GM12891 (cell line): ENCODE data around the gene PNLIPRP1.

Experiments
- DNase-seq: peaks from one replicate; pipeline ENCODE4 v3.0.0; 2011; ENCODE audit warnings: low spot score; ENCODE audit not compliant: insufficient read length
- FAIRE-seq: peaks from 2 replicates; lab custom pipeline; 2011; peaks lifted over from hg19 to GRCh38; lab: Jason Lieb, UNC
- PAX5 ChIP-seq: IDR thresholded peaks from 2 replicates; pipeline ENCODE4 v1.6.1; 2011; ENCODE audit warnings: low read length, moderate library complexity, mild to moderate bottlenecking; ENCODE audit not compliant: insufficient read depth, severe bottlenecking
- POLR2A ChIP-seq: IDR thresholded peaks from 2 replicates; pipeline ENCODE4 v1.6.1; 2011; ENCODE audit warnings: low read depth, low read length, control low read depth
- POLR2AphosphoS5 ChIP-seq: IDR thresholded peaks from 2 replicates; pipeline ENCODE4 v1.6.1; 2011; ENCODE audit warnings: low read depth, low read length, control low read depth
- POU2F2 ChIP-seq: IDR thresholded peaks from 2 replicates; pipeline ENCODE4 v1.6.1; 2011; ENCODE audit warnings: low read depth, mild to moderate bottlenecking, control low read depth, low read length, moderate library complexity
- SPI1 ChIP-seq: IDR thresholded peaks from 2 replicates; pipeline ENCODE4 v1.6.1; 2011; ENCODE audit warnings: low read depth, low read length, control low read depth
- TAF1 ChIP-seq: IDR thresholded peaks from 2 replicates; pipeline ENCODE4 v1.6.1; 2011; ENCODE audit warnings: low read depth, low read length, control low read depth

Gene PNLIPRP1

DNA sequence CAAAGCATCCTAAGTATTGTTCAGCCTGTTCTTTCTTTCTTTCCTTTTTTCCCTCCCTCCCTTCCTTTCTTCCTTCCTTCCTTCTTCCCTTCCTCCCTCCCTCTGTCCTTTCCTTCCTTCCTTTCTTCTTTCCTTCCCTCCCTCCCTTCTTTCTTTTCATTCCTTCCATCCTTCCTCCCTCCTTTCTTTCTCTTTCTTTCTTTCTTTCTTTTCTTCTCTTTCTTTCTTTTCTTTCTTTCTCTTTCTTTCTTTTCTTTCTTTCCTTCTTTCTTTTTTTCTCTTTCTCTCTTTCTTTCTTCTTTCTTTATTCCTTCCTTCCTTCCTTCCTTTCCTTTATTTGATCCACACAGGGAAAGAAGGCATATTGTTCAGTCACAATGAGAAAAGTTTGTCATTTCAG is 23.8 kb upstream of the PNLIPRP1 start:
- no peak for DNase-seq
- no peak for FAIRE-seq
- TF ChIP-seq SPI1 = no peak
- no peak for TF ChIP-seq POLR2A
- TF ChIP-seq POU2F2 = no peak
- no peak for TF ChIP-seq TAF1
- TF ChIP-seq PAX5 = no peak
- TF ChIP-seq POLR2AphosphoS5 = no peak

DNA sequence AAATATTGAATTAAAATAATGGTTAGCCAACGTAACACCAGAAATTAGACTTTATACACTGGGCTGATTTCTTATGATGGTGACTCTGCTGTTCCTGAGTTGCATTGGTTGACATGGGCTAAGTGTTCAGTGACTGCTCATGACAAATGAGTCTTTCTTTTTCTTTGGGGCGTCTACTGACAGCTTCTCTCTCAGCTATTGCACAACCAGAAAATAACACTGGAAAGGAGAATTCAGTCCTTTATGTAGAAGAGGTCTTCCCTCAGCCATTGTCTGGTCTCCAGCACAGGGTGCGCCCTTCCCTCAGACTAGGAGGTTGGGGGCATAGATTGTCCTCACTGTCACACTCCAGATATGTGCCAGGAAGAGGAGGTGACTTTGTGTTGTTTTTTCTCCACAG is 23.4 kb upstream of the PNLIPRP1 start:
- DNase-seq = no peak
- FAIRE-seq = no peak
- no peak for TF ChIP-seq TAF1
- no peak for TF ChIP-seq PAX5
- no peak for TF ChIP-seq SPI1
- TF ChIP-seq POU2F2 = no peak

DNA sequence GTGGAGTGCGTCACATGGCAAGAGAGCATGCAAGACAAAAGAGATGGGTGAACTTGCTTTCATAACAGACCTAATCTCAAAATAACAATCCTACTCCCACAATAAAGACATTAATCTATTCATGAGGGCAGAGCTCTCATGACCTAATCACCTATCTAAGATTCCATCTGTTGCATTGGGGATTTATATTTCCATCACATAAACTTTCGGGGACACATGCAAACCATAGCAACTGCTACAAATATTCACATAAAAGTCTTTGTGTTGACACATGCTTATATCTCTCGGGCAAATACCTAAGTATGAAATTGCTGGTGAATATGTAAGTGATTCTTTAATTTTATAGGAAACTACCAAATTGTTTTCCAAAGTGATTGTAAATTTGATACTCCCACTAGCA is 16.0 kb upstream of the PNLIPRP1 start:
- DNase-seq (no peak), FAIRE-seq (no peak)
- no peak for TF ChIP-seq POLR2AphosphoS5
- no peak for TF ChIP-seq TAF1
- TF ChIP-seq SPI1 = no peak
- no peak for TF ChIP-seq POU2F2
- TF ChIP-seq POLR2A = no peak
- no peak for TF ChIP-seq PAX5

DNA sequence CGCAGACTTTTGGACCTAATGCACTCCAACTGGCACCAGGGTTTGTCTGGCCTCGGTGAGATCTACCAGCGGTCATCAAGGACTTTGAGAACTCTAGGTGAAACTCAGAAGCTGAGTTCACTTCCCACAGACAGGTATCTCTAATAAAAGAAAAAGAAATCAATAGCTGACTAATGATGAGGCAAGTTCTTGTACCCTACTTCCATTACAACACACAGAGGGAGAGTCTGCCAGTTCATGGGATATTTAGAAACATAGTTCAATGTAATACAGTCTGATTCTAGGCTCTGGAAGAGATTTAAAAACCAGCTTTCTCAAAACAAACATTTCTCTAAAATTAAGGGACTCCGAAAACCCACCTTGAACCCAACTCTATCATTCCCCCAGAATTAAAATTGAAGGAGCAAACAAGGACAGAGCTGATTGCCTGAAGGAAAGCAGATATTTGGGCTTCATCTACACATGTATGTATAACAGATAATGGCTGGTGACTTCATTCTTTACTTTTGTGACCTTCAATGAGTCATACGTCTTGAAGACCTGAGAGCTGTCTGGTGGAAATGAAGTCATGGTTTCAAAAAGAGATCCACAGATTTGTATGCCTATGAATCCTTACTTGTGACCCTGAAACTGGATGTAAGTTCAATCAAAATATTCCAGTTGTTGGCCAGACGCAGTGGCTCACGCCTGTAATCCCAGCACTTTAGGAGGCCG is 2.7 kb upstream of the PNLIPRP1 start:
- FAIRE-seq (no peak), DNase-seq (no peak)
- no peak for TF ChIP-seq TAF1
- TF ChIP-seq POLR2A = no peak
- TF ChIP-seq POU2F2 = no peak
- no peak for TF ChIP-seq POLR2AphosphoS5
- no peak for TF ChIP-seq PAX5
- no peak for TF ChIP-seq SPI1

DNA sequence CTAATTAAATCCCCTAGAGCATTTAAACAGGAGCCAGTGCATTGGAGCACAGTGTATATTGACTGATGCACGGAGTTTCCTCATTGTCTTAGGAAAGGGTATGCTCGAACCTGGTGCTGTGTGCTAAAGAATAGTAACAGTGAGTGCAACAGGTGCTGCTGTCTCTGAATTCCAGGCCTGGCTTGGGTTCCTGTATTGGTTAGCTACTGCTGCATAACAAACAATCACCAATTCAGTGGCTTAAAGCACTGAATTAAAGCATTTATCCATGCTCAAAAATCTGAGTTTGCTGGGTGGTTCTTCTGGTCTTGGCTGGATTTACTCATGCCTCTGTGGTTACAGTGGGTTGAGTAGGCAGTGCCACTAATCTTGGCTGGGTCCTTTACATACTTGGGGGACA is 1.8 kb upstream of the PNLIPRP1 start:
- TF ChIP-seq POLR2A (no peak), POLR2AphosphoS5 (no peak), POU2F2 (no peak), SPI1 (no peak), TAF1 (no peak), PAX5 (no peak)
- FAIRE-seq (no peak), DNase-seq (no peak)

DNA sequence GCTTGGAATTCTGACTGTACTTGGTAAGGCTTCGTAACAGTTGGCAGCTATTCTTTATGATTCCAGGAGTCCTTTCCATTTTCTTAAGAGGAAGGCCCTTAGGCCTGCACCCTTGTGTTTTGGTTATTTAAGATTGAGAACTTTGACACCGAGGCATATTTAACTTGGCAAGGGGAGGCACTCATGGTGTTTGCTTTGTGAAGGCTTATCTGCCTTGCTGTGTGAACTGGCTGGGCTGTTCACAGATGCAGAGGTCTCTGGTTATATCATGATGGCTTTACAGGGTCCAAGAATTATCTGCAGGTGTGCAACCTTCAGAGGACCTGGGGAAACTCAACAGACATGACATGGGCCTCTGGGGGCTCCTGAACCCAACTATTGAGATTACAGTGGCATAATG is 833 bp upstream of the PNLIPRP1 start:
- TF ChIP-seq POU2F2 = no peak
- TF ChIP-seq TAF1 = no peak
- TF ChIP-seq SPI1 = no peak
- TF ChIP-seq POLR2A = no peak
- no peak for TF ChIP-seq POLR2AphosphoS5
- no peak for TF ChIP-seq PAX5
- no peak for DNase-seq
- no peak for FAIRE-seq

DNA sequence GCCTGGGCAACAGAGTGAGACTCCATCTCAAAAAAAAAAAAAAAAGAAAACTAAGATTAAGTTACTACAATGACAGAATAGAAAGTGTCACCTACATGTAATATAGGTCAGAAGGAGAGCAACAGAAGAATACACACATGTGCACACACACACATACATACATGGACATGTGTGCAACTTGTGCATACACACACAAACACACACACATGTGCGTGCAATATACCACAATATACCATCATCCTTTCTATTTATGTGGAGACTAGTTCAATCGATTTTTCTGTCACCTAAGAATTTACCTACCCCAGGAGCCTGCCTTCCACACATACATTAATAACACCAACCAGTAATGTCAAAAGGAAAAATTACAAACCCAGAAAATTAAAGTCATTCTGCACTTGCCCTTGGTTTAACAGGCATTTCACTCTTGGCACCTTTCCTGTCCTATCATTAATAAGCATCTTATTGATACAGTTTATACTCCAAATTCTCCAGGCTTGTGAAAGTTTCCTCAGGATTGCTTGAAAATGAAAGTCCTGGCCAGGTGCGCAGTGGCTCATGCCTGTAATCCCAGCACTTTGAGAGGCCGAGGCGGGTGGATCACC is 2.5 kb downstream of the PNLIPRP1 start:
- DNase-seq = no peak
- no peak for TF ChIP-seq TAF1
- no peak for TF ChIP-seq PAX5
- TF ChIP-seq POLR2AphosphoS5 = no peak
- TF ChIP-seq POLR2A = no peak
- no peak for TF ChIP-seq SPI1
- TF ChIP-seq POU2F2 = no peak
- FAIRE-seq = no peak

DNA sequence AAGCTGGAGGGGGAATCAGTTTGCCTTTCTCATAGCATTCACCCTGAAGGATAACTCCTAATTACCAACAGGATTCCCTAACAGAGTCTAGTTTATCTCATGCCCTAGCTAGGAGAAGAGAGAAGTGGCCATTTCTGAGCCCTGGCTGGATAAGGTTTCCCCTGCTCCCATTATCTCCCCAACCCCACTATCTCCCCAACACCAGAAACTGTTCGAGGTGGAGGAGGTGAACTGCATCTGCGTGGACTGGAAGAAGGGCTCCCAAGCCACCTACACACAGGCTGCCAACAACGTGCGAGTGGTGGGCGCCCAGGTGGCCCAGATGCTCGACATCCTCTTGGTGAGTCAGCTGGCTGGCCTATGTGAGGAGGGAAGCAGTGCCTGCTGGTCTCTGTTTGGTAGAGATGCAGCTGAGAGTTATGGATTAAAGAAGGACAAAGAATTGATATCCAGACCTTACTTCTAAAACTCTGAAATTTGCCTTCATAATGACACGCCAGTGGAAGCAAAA is 3.8 kb downstream of the PNLIPRP1 start:
- no peak for FAIRE-seq
- DNase-seq = no peak
- no peak for TF ChIP-seq POLR2A

DNA sequence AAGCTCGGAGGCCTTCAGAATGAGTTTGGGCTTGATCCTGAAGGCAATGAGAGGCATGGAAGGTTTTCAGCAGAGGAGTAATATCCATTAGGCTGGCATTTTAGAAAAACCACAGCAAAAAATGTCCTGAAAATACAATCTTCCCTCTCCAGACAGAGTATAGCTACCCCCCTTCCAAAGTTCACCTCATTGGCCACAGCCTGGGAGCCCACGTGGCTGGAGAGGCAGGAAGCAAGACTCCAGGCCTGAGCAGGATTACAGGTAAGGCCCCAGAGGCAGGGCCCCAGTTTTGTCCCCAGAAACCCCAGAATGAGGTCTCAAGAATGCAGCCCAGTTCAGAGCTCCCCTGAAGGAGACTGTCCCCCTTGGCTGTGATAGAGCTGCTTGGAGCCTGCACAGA is 5.3 kb downstream of the PNLIPRP1 start:
- no peak for TF ChIP-seq SPI1
- no peak for TF ChIP-seq POLR2AphosphoS5
- TF ChIP-seq POU2F2 = no peak
- no peak for TF ChIP-seq PAX5
- no peak for TF ChIP-seq TAF1
- no peak for TF ChIP-seq POLR2A
- DNase-seq (no peak), FAIRE-seq (no peak)

DNA sequence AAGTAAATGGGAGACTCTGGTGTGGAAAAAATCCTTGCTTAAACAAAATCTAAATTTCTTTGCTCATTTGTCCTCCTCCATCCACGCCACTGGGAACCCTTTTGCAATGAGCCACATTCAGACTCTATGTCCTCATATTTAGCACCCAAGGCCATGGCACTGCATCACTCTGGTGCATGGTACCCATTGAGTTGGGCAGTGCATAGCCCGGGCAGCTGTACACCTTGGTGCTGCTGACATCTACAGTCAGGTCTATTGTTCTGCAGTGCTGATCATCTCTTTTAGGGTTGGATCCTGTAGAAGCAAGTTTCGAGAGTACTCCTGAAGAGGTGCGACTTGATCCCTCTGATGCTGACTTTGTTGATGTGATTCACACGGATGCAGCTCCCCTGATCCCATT is 6.8 kb downstream of the PNLIPRP1 start:
- FAIRE-seq = no peak
- DNase-seq = no peak
- TF ChIP-seq PAX5 (no peak), SPI1 (no peak), POLR2A (no peak), TAF1 (no peak), POU2F2 (no peak), POLR2AphosphoS5 (no peak)
